Measurements from ENCODE around the gene LLGL2.

The LLGL2 gene

DNA sequence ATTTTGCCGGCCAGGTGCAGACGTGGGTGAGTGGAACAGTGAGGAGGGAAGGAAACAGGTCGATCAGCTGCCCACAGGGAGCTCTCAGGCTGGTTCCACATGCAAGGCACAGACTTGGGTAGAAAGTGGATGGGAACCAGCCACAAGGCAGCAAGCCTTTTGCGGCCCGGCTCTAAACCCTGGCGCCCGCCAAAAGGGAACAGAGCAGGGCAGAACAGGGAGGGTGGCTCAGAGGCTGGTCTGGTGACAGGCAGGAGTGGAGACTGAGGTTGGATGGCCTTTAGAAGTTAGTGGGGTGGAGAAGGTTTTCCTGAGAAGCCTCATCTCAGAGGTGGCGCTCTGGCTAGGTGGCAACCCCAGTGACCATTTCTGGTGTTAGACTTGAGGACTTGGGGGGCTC, 10.4 kb downstream of the LLGL2 start:
- DNase-seq (ENCODE audit: insufficient read length, low spot score) (no peak), FAIRE-seq (no peak)
- TF ChIP-seq, protein P1, sequence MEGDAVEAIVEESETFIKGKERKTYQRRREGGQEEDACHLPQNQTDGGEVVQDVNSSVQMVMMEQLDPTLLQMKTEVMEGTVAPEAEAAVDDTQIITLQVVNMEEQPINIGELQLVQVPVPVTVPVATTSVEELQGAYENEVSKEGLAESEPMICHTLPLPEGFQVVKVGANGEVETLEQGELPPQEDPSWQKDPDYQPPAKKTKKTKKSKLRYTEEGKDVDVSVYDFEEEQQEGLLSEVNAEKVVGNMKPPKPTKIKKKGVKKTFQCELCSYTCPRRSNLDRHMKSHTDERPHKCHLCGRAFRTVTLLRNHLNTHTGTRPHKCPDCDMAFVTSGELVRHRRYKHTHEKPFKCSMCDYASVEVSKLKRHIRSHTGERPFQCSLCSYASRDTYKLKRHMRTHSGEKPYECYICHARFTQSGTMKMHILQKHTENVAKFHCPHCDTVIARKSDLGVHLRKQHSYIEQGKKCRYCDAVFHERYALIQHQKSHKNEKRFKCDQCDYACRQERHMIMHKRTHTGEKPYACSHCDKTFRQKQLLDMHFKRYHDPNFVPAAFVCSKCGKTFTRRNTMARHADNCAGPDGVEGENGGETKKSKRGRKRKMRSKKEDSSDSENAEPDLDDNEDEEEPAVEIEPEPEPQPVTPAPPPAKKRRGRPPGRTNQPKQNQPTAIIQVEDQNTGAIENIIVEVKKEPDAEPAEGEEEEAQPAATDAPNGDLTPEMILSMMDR (IDR thresholded peaks at IDR 0.05; ENCODE audit: insufficient read depth, missing control alignments) = no peak

DNA sequence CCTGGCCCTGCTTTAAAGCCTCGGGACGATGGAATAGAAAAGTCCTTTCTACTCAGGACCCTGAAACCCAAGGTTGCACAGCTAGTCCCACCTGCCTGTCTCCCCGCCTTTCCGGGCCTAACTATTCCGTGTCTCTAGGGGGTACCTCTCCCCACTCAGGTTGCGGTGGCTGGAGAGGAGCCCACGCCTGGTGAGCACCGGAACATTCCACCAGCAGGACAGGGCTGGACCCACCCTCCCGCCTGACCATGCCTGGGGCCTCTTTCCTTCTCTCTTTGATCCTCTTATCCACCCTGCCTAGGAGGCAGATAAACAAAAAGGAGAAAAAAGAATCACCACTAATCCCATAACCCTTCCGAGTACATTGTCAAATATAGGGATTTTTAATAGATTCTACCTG, 10.9 kb downstream of the LLGL2 start:
- TF ChIP-seq, protein P1 (IDR thresholded peaks at IDR 0.05; ENCODE audit: insufficient read depth, missing control alignments) = no peak
- no peak for FAIRE-seq
- no peak for DNase-seq (ENCODE audit: insufficient read length, low spot score)

DNA sequence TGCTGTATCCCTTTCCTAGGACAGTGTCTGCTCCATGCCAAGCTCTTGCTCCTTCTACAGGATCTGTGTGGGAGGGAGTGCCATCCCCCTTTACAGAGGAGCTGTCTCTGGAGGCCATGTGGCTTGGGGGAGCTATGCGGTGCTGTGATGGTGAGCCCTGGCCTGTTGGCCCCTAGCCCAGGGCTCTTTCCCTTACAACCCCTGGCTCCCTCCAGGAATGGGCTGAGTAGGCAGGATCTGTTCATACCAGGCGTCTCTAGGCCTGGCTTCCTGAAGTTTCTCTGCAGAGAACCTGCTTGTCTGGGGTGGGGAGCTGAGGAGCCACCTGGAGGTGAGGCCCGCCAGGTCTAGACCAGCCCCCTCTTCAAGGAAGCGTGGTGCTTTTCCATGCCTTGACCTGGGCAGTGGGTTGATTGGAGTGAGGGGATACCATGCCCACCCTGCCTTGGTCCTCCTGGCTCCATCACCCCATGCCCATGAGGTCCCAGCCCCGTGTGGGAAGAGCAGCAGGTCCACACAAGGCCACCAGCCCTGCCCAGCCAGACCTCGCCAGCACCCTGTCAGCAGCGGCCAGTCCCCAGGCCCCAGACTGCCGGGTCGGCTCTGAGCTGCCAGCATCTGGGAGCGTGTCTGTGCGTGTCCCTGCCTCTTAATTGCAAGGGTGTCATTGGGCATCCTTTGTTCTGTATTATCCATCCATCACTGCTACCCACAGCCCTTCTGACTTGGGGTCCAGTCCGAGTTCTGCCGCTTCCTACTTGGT, 14.7 kb downstream of the LLGL2 start:
- FAIRE-seq = no peak

DNA sequence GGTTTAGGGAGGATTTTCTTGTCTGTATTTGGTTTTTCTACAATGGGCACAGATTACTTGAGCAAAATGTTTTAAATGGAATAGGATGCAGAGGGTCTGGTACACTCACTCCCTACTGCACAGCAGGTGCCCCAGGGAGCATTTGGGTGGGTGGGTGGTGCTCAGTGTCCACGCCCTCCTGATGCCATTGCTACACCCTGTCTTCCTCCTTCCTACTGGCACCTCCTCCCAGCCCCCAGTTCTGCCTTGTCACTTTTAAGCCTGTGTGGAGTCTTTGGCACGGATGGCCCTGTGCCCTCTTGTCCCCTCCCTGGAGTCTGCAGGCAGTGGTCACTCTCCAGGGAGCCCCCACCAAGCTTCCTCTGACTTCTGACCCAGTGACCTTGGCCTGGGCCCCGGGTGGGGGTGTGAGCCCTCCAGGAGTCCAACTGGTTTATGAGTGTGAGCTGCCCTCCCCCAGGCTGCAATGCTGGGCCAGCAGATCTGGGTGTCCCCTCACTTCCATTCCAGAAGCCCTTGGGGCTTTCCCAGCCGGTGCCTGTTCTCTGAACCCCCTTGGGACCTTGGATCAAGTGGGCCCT, 15.5 kb downstream of the LLGL2 start:
- TF ChIP-seq, protein P1 (IDR thresholded peaks at IDR 0.05; ENCODE audit: insufficient read depth, missing control alignments) = no peak
- FAIRE-seq (no peak), DNase-seq (ENCODE audit: insufficient read length, low spot score) (no peak)

More for the DNA sequence above, 14.7 kb downstream of the LLGL2 start:
- TF ChIP-seq, protein P1 (IDR thresholded peaks at IDR 0.05; ENCODE audit: insufficient read depth, missing control alignments) = no peak
- no peak for DNase-seq (ENCODE audit: insufficient read length, low spot score)

DNA sequence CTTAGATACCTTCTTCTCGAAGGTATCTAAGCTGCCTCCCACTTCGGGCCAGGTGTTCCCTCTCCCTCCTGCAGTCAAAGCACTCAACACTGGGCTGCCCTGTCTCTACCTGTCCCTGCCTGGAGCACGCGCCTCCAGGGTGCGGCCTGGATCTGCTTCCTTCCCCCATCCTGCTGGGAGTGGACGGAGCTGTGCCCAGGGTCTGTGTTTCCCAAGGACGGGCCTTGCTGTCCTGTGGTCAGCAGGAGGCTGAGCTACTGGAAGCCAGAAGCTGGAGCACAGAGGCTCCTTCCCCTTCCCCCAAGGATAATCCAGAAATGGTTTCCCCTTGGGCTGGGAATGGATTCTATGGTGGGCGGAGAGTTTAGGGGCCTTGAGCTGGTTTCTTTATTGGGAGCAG, 16.7 kb downstream of the LLGL2 start:
- DNase-seq (ENCODE audit: insufficient read length, low spot score) = no peak
- FAIRE-seq = no peak
- TF ChIP-seq, protein P1 (IDR thresholded peaks at IDR 0.05; ENCODE audit: insufficient read depth, missing control alignments) = no peak

DNA sequence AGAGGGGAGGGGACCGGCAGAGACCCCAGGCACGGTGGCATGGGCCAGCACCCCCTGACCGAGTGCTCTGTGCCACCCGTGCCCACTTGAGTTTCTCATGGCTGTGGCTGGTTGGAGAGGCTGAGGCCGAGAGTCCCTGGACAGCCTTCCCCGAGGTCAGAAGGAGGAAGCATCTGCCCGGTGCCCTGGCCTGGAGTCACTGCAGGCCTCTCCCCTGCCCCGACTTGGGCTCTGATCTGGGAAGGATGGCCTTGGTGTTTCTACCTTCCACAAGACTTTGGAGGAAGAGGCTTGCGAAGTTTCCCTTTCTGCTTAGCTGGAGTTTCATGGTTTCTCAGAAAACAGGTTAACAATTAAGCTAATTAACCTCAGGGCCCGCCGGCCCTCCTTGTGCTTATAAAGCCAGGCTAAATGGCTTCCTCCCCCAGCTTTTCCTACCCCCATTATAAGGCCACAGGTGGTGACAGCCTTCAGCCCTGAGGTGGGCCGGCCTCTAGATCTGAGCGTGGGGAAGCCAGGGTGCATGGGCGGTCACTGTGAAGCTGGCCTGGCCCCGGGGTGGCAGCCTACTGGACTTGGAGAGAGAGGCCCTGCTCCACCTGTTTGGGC, 17.3 kb downstream of the LLGL2 start:
- DNase-seq (ENCODE audit: insufficient read length, low spot score) = no peak
- FAIRE-seq = no peak
- TF ChIP-seq, protein P1 (IDR thresholded peaks at IDR 0.05; ENCODE audit: insufficient read depth, missing control alignments) = no peak

DNA sequence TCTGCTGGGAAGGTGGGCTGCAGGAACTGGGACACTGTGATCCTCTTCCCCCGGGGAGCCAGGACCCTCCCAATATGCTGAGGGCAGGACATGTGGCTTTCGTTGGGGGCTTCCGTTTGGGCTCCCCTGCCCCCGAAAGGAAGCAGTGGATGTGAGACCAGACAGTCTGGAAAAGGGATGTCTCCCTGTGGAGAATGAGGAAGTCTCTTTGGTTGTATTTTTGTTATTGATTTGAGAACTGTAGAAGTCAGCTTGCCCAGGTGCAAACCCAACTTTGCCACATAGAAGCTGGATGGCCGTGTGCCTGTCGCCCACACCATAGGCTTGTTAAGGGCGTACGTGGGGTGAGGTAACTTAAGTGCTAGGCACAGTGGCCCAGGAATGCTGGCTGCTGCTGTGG, 18.8 kb downstream of the LLGL2 start:
- FAIRE-seq (no peak), DNase-seq (ENCODE audit: insufficient read length, low spot score) (no peak)
- TF ChIP-seq, protein P1 (IDR thresholded peaks at IDR 0.05; ENCODE audit: insufficient read depth, missing control alignments) = no peak

Measured in D721Med (cell line).